Activated CD8-positive, alpha-beta memory T cell treated with anti-CD3 and anti-CD28 coated beads, Interleukin-2, amount 10 ng/mL, durations not matched to agents 7 days and 5 days (primary cell): ENCODE measurements around the gene MFAP2. TPM values are rescaled to one million over a fixed set of nuclear protein-coding genes. Genes with fewer than 3 reads are reported as not detected.

Source experiments
- ATAC-seq: fragments of 150-1000 bp; cut with Tn5 transposase; one replicate; pipeline ENCODE4 v1.10.0; 2021; ENCODE audit warnings: moderate library complexity
- CTCF ChIA-PET: fragments of 350-600 bp; sonication (Branson Sonifier 250); formaldehyde crosslinking; loops from one replicate; lab custom pipeline; 2021; ENCODE audit warnings: antibody characterized with exemption; lab: Charles Lee
- DNase-seq: peaks from one replicate; pipeline ENCODE4 v3.0.0-alpha.2; 2020
- H3K27ac Mint-ChIP-seq: one replicate; pipeline ENCODE4 v1.8.0; 2021; ENCODE audit warnings: mild to moderate bottlenecking, mixed read lengths
- H3K27me3 Mint-ChIP-seq: one replicate; pipeline ENCODE4 v1.8.0; 2021; ENCODE audit warnings: mixed read lengths
- H3K36me3 Mint-ChIP-seq: one replicate; pipeline ENCODE4 v1.8.0; 2021; ENCODE audit warnings: mild to moderate bottlenecking, mixed read lengths
- H3K4me1 Mint-ChIP-seq: one replicate; pipeline ENCODE4 v1.8.0; 2021; ENCODE audit warnings: mixed read lengths
- H3K4me3 Mint-ChIP-seq: one replicate; pipeline ENCODE4 v1.8.0; 2021; ENCODE audit warnings: mild to moderate bottlenecking, moderate library complexity, mixed read lengths
- H3K9me3 Mint-ChIP-seq: one replicate; pipeline ENCODE4 v1.8.0; 2022; ENCODE audit warnings: low read depth, mixed read lengths
- total RNA-seq, 2 experiments: library from RNA; stranded (reverse); gene quantifications; one replicate each; pipeline ENCODE4 v1.2.3, GENCODE V29; 2021

MFAP2 gene, protein sequence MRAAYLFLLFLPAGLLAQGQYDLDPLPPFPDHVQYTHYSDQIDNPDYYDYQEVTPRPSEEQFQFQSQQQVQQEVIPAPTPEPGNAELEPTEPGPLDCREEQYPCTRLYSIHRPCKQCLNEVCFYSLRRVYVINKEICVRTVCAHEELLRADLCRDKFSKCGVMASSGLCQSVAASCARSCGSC
- not detected for total RNA-seq

DNA sequence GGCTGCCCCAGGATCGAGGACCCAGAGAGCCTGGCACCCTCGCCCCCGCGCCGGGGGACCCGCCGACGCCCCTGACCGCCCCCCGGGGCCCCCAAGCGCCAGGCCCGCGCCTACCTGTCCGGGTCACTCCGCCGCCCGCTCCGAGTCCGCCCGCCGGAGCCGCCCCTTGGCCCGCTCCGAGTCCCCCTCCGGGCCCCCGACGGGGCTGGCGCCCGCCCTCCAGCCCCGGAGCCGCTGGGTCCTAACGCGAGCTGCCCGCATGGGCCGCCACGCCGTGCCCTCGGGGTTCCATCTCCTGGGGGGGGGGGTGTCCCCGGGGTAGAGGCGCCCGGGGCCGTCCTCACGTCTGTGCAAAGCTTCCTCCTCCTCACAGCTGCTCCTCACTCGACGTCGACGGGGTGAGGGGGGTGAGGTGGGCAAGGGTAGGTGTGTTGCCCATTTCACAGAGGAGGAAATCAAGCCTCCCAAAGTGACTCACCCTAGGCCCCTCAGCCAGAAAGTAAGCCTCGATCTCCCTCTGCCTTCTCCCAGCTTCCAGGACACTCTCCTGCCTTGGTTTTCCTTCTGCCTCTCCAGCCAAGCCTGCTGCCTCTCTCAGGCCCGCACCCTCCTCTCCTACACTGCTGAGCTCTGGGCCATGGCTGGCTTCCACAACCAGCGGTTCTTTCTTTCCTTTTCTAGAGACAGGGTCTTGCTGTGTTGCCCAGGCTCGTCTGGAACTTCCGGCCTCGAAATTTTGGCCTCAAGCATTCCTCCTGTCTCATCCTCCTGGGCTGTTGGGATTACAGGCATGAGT, at the start of gene MFAP2:
Gene MFAP2 (minus strand): TSS at position 148 of the 796 bp plus-strand sequence. CDS start 2,347 bp downstream, outside the sequence.
- peaks cover 4% of the 10 kb centered on the region for H3K4me1 Mint-ChIP-seq
- H3K27ac Mint-ChIP-seq, result no peak within 1 kb of the TSS
- H3K9me3 Mint-ChIP-seq, result no peaks in the 10 kb centered on the region
- no peaks in the 10 kb centered on the region for H3K36me3 Mint-ChIP-seq
- DNase-seq, result no peak
- H3K27me3 Mint-ChIP-seq, result peaks cover 34% of the 10 kb centered on the region
- CTCF ChIA-PET, result interaction anchor here (1.0 kb wide), 1 partner anchor 17 kb away, joined by 3 read pairs; no protein-coding TSS in a partner anchor
- H3K4me3 Mint-ChIP-seq, result peak within 1 kb of the TSS; percentile 32
- peak; percentile 52 for ATAC-seq

DNA sequence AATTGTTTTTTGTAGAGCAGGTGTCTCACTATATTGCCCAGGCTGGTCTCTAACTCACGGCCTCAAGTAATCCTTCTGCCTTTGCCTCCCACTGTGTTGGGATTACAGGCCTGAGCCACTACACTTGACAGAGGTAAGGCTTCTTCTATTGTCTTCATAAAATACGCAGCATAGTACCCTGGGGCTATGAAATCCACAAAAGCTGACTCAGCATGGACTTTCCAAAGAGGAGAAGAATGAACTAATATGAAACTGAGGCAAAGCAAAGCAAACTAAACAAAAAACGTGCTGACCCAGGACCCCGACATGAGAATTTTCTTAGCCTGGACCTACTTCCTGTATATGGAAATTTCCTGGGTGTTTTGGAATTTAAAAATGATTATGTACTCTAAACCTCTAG, 49.8 kb upstream of the MFAP2 start:
- Mint-ChIP-seq H3K36me3 (peaks cover 23% of the 10 kb centered on the region), H3K27ac (no peak overlapping the region), H3K9me3 (no peaks in the 10 kb centered on the region), H3K4me3 (no peak overlapping the region), H3K4me1 (peaks cover 3% of the 10 kb centered on the region), H3K27me3 (no peaks in the 10 kb centered on the region)
- CTCF ChIA-PET, result interaction anchor here (0.5 kb wide), 1 partner anchor 68 kb away, joined by 3 read pairs; no protein-coding TSS in a partner anchor
- ATAC-seq, result no peak
- no peak for DNase-seq

DNA sequence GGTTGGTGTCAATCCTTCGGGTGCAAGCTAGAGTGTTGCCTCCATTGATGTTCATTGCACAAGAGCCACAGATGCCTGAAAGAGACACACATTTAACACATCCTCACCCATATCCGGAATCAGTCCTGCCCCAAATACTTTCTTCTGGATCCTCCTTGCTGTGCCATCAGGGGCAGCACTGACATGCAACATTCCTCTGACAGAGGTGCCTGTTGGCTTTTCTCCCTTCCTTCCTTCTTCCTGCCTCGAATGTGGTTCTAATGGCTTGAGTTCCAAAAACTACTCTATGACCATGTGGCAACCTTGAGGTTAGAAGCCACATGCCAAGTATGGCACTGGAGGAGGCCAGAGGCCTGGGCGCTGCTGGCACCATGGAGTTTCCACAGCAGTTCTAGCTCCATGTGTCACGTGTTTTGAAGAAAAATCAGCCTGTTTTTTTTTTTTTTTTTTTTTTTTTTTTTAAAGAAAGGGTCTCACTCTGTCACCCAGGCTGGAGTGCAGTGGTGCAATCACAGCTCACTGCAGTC, 48.3 kb upstream of the MFAP2 start:
- no peak overlapping the region for H3K27ac Mint-ChIP-seq
- DNase-seq, result no peak
- H3K27me3 Mint-ChIP-seq, result no peaks in the 10 kb centered on the region
- peaks cover 25% of the 10 kb centered on the region for H3K36me3 Mint-ChIP-seq
- peaks cover 7% of the 10 kb centered on the region for H3K4me1 Mint-ChIP-seq
- no peak for ATAC-seq
- H3K9me3 Mint-ChIP-seq, result no peaks in the 10 kb centered on the region
- CTCF ChIA-PET, result no interaction called here
- no peak overlapping the region for H3K4me3 Mint-ChIP-seq

DNA sequence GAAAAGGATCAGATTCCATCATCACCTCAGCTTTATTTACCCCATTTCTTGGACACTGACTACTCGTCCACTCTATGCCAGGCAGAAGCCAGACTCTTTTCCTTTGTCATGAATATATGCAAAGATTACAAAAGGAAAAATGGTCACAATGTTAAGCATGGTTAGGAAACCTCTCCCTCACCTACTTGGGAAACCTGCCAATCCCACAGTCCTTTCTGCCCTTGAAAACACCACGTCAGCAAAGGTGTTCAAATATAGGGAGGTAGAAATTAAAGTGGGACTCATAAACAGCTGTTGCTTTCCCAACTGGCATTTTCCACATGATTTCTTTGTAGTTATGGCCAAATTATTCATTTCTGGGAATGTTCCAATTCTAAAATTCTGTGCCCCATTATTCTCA, 47.5 kb upstream of the MFAP2 start:
- CTCF ChIA-PET, result no interaction called here
- no peak overlapping the region for H3K4me3 Mint-ChIP-seq
- H3K36me3 Mint-ChIP-seq, result peaks cover 27% of the 10 kb centered on the region

DNA sequence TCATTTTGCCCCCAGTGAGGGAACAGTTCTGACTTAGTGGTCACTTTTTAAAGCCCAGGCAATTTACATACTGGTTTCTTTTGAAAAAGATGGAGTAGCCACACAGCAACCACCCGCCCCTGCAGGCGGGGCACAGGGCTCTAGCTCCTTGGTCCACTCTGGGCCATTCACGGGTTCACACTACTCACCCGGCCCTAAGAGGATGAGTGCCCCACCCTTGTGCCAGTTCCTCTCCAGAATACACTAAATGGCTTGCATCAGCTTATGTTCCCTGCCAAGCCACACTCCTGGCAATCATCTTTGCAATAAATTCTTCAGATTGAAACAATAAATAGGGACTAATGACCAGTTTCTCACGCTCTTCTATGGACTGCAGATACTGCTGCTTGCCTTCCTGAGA, 47.0 kb upstream of the MFAP2 start:
- Mint-ChIP-seq H3K27me3 (no peaks in the 10 kb centered on the region), H3K4me3 (no peak overlapping the region), H3K36me3 (peaks cover 28% of the 10 kb centered on the region), H3K4me1 (peaks cover 4% of the 10 kb centered on the region), H3K27ac (no peak overlapping the region), H3K9me3 (no peaks in the 10 kb centered on the region)
- CTCF ChIA-PET, result no interaction called here
- DNase-seq (no peak), ATAC-seq (no peak)

More for the DNA sequence above, 47.5 kb upstream of the MFAP2 start:
- Mint-ChIP-seq H3K27ac (no peak overlapping the region), H3K27me3 (no peaks in the 10 kb centered on the region), H3K9me3 (no peaks in the 10 kb centered on the region), H3K4me1 (peaks cover 4% of the 10 kb centered on the region)
- ATAC-seq (no peak), DNase-seq (no peak)

DNA sequence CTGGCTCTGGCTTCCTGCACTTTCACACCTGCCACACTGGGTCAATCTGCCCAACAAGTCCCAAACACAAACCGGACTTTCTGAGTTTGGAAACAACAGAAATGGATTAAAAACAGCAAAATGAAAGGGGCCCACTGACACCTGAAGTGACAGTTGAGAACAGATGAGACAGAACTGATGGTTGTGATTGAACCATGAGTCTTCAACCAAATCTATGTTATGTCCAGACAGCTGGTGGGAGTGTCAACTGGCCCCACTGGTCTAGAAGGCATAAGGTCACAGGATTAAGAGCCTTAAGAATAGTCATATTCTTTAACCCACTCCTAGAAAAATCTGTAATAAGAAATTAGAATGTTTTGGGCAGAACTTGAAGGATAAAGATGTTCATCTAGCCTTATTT, 44.3 kb upstream of the MFAP2 start:
- no peaks in the 10 kb centered on the region for H3K9me3 Mint-ChIP-seq
- H3K4me3 Mint-ChIP-seq, result no peak overlapping the region
- no peaks in the 10 kb centered on the region for H3K27me3 Mint-ChIP-seq
- CTCF ChIA-PET, result no interaction called here
- no peak overlapping the region for H3K27ac Mint-ChIP-seq
- DNase-seq (no peak), ATAC-seq (no peak)
- H3K4me1 Mint-ChIP-seq, result peaks cover 9% of the 10 kb centered on the region
- peaks cover 36% of the 10 kb centered on the region for H3K36me3 Mint-ChIP-seq

DNA sequence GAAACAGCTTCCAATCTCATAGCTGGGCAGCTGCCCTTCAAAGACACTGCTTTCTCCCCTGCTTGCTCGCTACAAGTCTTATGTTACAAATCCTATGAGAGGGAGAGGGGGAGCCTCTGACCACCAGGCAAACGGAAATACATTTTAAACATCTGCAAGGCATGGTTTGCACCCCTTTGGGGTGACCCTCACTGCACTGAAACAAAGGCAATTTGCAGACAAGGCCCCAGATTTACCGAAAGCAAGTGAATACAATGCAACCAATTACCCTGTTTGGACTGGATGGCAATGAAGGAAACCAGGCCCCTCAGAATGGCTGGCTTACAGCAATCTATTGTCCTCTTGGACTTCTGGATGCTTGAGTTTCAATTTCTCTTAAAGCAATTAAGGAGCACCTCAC, 43.2 kb upstream of the MFAP2 start:
- Mint-ChIP-seq H3K4me1 (peaks cover 18% of the 10 kb centered on the region), H3K36me3 (peaks cover 39% of the 10 kb centered on the region), H3K27me3 (no peaks in the 10 kb centered on the region), H3K27ac (no peak overlapping the region), H3K4me3 (no peak overlapping the region), H3K9me3 (no peaks in the 10 kb centered on the region)
- no peak for ATAC-seq
- no peak for DNase-seq
- CTCF ChIA-PET, result no interaction called here

DNA sequence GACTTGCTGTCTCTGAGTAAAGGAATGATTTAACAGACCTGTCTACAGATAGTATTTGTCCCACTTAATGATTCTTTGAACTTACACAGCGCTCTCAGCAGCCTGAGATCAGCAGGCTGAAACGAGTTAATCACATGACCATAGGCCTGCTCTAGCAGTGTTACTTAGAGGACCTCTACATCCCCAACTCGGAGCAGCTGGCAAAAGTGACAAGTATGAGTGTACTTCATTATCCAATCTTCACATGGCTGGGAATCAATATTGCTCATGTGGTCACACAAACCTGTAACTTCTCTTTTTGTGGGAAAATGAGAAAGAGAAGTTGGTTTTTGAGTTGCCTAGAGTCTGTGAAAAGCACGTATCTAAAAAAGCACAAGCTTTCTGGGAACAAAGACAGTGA, 42.7 kb upstream of the MFAP2 start:
- CTCF ChIA-PET, result no interaction called here
- ATAC-seq (no peak), DNase-seq (no peak)
- Mint-ChIP-seq H3K4me1 (peaks cover 22% of the 10 kb centered on the region), H3K9me3 (no peaks in the 10 kb centered on the region), H3K27ac (no peak overlapping the region), H3K36me3 (peaks cover 39% of the 10 kb centered on the region), H3K4me3 (no peak overlapping the region), H3K27me3 (no peaks in the 10 kb centered on the region)

DNA sequence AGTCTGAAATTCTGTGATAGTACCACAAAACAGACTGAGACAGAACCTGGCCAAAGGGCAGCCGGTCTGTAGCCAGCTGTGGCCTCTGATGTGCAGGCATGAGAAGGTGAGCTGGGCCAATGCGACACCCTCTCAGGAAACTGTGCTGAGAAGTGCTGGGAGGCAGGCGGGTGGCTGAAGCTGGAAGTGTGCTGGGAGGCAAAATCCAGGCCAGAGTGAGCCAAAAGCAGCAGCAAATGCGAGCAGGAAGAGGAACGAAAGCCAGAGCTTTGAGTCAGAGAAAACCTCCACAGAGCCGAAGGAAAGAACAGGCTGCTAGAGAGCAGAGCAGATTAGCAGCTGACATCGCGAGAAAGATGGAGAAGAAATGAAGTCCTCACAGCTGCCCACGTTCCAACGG, 41.5 kb upstream of the MFAP2 start:
- Mint-ChIP-seq H3K27ac (no peak overlapping the region), H3K9me3 (no peaks in the 10 kb centered on the region), H3K36me3 (peaks cover 32% of the 10 kb centered on the region)

DNA sequence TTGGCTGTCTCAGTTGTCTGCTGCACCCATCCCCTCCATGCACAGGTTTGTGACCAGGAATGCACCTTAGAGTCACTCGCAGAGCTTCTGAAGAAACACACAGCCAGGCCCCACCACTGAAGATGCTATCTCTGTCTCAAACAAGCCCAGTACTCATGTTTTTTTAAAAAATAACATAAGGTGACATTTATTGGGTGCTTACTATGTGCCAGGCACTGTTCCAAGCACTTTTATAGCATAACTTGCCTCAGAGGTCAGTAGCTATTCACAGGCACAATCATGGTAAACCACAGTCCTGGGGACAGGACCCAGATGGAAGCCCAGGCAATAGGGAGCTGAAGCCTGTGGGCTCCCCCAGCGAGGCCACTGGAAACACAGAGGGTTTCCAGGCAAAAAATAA, 40.1 kb upstream of the MFAP2 start:
- H3K9me3 Mint-ChIP-seq, result no peaks in the 10 kb centered on the region
- H3K36me3 Mint-ChIP-seq, result peaks cover 31% of the 10 kb centered on the region
- H3K4me1 Mint-ChIP-seq, result peaks cover 23% of the 10 kb centered on the region
- ATAC-seq (no peak), DNase-seq (no peak)
- CTCF ChIA-PET, result no interaction called here
- H3K4me3 Mint-ChIP-seq, result no peak overlapping the region
- H3K27me3 Mint-ChIP-seq, result no peaks in the 10 kb centered on the region
- H3K27ac Mint-ChIP-seq, result no peak overlapping the region

More for the DNA sequence above, 41.5 kb upstream of the MFAP2 start:
- Mint-ChIP-seq H3K4me1 (peaks cover 23% of the 10 kb centered on the region), H3K27me3 (no peaks in the 10 kb centered on the region), H3K4me3 (no peak overlapping the region)
- ATAC-seq (no peak), DNase-seq (no peak)
- CTCF ChIA-PET, result interaction anchor here (1.3 kb wide), 1 partner anchor 70 kb away, joined by 3 read pairs; no protein-coding TSS in a partner anchor

DNA sequence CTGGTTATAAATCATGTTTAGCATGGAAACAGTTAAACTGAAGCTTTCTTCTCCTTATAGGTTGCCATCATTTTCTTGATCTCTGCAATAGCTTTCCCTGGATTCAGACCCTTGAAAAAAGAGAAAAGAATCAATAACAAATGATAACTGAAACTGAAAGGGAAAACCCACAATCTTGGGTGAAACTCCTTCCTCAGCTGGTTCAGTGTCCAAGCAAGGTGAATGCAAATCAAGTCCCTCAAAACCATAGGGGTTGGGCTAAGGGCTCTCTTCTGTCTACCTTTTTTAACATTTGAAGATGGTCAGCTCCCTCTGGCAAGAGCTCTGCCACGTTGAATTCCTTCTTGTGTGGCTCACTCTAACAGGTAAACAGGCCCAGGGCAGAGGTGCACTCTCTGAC, 38.4 kb upstream of the MFAP2 start:
- peaks cover 28% of the 10 kb centered on the region for H3K36me3 Mint-ChIP-seq
- DNase-seq (no peak), ATAC-seq (peak; percentile 36)
- CTCF ChIA-PET, result interaction anchor here (0.8 to 1.4 kb wide), 5 partner anchors 11 to 67 kb away, joined by 3 to 5 read pairs (median 3); no protein-coding TSS in a partner anchor
- peak overlapping the region; percentile 61 for H3K27ac Mint-ChIP-seq
- peaks cover 24% of the 10 kb centered on the region for H3K4me1 Mint-ChIP-seq
- H3K9me3 Mint-ChIP-seq, result no peaks in the 10 kb centered on the region
- no peak overlapping the region for H3K4me3 Mint-ChIP-seq
- H3K27me3 Mint-ChIP-seq, result no peaks in the 10 kb centered on the region

DNA sequence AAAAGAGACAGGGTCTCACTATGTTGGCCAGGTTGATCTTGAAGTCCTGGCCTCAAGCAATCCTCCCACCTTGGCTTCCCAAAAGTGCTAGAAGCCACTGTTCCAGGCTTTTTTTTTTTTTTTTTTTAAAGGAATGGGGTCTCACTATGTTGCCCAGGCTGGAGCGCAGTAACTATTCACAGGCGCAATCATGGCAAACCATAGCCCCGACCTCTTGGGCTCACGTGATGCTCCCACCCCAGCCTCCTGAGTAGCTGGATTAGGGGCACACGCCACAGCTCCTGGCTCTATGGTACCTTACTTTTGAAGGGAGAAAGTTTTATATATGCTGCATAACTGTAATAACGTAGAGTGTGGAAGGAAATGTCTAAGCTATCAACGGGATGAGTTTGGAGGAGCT, 37.0 kb upstream of the MFAP2 start:
- H3K27ac Mint-ChIP-seq, result no peak overlapping the region
- CTCF ChIA-PET, result interaction anchor here (1.3 kb wide), 1 partner anchor 66 kb away, joined by 5 read pairs; no protein-coding TSS in a partner anchor
- H3K4me1 Mint-ChIP-seq, result peaks cover 34% of the 10 kb centered on the region
- H3K9me3 Mint-ChIP-seq, result no peaks in the 10 kb centered on the region
- H3K27me3 Mint-ChIP-seq, result no peaks in the 10 kb centered on the region
- no peak for ATAC-seq
- no peak overlapping the region for H3K4me3 Mint-ChIP-seq
- peaks cover 24% of the 10 kb centered on the region for H3K36me3 Mint-ChIP-seq
- DNase-seq, result no peak

DNA sequence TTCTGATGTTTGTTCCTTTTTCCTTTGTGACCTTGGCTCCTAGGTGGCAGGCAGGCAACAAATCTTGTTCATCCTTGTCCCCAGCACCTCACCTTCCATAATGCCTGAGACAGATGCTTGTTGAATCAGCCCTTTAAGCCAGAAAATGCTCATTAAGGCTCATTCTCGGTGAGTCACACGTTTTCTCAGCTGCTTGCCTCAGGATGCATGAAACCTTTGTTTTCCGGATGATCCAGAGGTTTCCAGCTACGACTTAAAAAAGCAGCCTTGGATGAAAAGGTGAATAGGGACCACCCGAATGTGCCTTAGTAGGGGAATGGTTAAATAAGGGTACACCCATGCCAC, 35.9 kb upstream of the MFAP2 start:
- Mint-ChIP-seq H3K4me1 (peaks cover 35% of the 10 kb centered on the region), H3K27me3 (no peaks in the 10 kb centered on the region), H3K36me3 (peaks cover 24% of the 10 kb centered on the region), H3K9me3 (no peaks in the 10 kb centered on the region), H3K4me3 (no peak overlapping the region), H3K27ac (no peak overlapping the region)
- DNase-seq (no peak), ATAC-seq (no peak)
- CTCF ChIA-PET, result interaction anchor here (0.6 kb wide), 1 partner anchor 1772 kb away, joined by 3 read pairs; no protein-coding TSS in a partner anchor
